ENCODE data around the gene MCOLN2. TPM values are rescaled to one million over a fixed set of nuclear protein-coding genes. Genes with fewer than 3 reads are reported as not detected.
A peak's percentile ranks its signal among the peaks of the same experiment; 100 is the strongest.

MCOLN2 gene
- total RNA-seq, 1 experiment from 2014 or later = 3.8 TPM

DNA sequence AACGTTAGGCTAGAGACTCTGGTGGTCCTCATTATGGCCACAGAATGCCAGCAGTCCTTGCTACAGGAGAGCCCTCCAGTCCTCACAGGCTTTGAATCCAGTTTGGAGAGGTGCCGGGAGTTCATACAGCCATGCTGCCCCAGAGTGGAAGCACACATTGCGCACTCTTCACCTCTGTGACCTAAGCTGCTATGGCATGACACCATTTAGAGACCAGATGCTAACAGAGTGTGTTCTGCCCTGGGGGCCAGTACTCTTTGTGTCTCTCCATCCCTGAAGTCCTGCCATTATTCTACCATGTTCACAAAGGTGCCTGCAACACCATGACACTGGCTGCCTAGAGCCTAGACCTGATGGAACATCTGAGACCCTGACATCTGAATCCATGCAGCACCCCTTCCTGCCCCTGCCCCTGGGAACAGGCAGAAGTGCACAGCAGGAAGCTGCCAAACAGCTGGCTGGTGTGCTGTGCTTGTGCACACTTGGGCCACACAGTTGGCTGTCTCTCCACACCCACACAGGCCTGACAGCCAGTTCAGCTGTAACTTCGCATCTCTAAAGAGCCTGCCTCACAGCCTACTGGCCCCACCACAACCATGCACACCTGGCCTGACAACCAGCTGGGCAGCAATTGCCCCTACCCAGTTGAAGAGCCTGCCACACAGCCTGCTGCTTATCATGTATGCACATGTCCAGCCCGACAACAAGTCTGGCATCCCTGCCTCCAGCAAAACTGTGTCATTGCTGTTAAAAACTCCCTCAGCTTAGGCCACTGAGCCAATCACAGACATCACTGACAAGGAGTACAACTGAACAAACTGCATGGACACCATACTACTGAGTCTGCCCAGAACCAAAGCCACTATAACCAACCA is 49.1 kb downstream of the MCOLN2 start:
- no peak overlapping the region for H3K4me3 Mint-ChIP-seq
- ChIA-PET CTCF (interaction anchor here (0.7 to 1.4 kb wide), 5 partner anchors 80 to 307 kb away, joined by 3 to 4 read pairs (median 3); no protein-coding TSS in a partner anchor), POLR2A (no interaction called here)
- H3K9me3 Mint-ChIP-seq = peaks cover 7% of the 10 kb centered on the region; the same call in 1 of the 2 replicates
- no peak overlapping the region; the same call in 1 of the 2 replicates for H3K27ac Mint-ChIP-seq
- DNase-seq (ENCODE audit: low spot score) (no peak), ATAC-seq (no peak; the same call in 1 of the 2 replicates)
- no peaks in the 10 kb centered on the region for H3K27me3 Mint-ChIP-seq (ENCODE audit: low read depth)
- H3K4me1 Mint-ChIP-seq = peaks cover 32% of the 10 kb centered on the region
- TF ChIP-seq, protein P1, sequence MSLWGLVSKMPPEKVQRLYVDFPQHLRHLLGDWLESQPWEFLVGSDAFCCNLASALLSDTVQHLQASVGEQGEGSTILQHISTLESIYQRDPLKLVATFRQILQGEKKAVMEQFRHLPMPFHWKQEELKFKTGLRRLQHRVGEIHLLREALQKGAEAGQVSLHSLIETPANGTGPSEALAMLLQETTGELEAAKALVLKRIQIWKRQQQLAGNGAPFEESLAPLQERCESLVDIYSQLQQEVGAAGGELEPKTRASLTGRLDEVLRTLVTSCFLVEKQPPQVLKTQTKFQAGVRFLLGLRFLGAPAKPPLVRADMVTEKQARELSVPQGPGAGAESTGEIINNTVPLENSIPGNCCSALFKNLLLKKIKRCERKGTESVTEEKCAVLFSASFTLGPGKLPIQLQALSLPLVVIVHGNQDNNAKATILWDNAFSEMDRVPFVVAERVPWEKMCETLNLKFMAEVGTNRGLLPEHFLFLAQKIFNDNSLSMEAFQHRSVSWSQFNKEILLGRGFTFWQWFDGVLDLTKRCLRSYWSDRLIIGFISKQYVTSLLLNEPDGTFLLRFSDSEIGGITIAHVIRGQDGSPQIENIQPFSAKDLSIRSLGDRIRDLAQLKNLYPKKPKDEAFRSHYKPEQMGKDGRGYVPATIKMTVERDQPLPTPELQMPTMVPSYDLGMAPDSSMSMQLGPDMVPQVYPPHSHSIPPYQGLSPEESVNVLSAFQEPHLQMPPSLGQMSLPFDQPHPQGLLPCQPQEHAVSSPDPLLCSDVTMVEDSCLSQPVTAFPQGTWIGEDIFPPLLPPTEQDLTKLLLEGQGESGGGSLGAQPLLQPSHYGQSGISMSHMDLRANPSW (CRISPR knock-in tag; conservative IDR thresholded peaks at IDR 0.05; ENCODE audit: low read depth) = no peak
- no peak for TF ChIP-seq ZNF423 (CRISPR knock-in tag; IDR thresholded peaks at IDR 0.05)
- no peak for TF ChIP-seq TCF7 (CRISPR knock-in tag; IDR thresholded peaks at IDR 0.05; ENCODE audit: low read depth)
- TF ChIP-seq, protein P2, sequence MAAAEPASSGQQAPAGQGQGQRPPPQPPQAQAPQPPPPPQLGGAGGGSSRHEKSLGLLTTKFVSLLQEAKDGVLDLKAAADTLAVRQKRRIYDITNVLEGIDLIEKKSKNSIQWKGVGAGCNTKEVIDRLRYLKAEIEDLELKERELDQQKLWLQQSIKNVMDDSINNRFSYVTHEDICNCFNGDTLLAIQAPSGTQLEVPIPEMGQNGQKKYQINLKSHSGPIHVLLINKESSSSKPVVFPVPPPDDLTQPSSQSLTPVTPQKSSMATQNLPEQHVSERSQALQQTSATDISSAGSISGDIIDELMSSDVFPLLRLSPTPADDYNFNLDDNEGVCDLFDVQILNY (CRISPR knock-in tag; IDR thresholded peaks at IDR 0.05) = no peak
- no peak for TF ChIP-seq OVOL2 (CRISPR knock-in tag; IDR thresholded peaks at IDR 0.05; ENCODE audit: borderline replicate concordance)
- no peak for TF ChIP-seq ZNF396 (CRISPR knock-in tag; IDR thresholded peaks at IDR 0.05; ENCODE audit: borderline replicate concordance)
- TF ChIP-seq TEAD4 (CRISPR knock-in tag; IDR thresholded peaks at IDR 0.05) = no peak
- H3K36me3 Mint-ChIP-seq = 0 out of 2 replicates have a peak, but pooled peaks cover 5% of the 10 kb centered on the region

DNA sequence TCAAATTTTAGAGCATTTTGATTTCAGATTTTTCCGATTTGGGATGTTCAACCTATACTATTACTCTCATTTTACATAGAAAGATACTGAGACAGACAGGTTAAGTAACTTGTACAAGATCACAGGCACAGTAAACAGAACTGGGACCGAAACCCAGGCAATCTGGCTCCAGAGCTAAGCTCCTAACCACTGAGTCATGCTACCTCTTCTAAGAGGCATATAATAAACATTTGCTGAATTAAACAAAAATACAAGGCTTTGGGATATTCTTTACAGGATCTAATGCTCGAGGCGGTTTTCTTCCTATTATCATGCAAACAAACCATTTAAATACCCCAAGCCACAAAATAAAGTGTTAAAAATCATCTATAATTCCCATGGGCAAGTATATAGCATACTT is 50.3 kb downstream of the MCOLN2 start:
- no peak overlapping the region for H3K4me3 Mint-ChIP-seq
- DNase-seq (ENCODE audit: low spot score) = no peak
- peaks cover 7% of the 10 kb centered on the region; the same call in 1 of the 2 replicates for H3K9me3 Mint-ChIP-seq
- CTCF ChIA-PET = interaction anchor here (1.4 kb wide), 1 partner anchor 308 kb away, joined by 4 read pairs; no protein-coding TSS in a partner anchor
- 0 out of 2 replicates have a peak, but pooled peaks cover 5% of the 10 kb centered on the region for H3K36me3 Mint-ChIP-seq
- TF ChIP-seq FOXK1 (CRISPR knock-in tag; IDR thresholded peaks at IDR 0.05) = no peak
- TF ChIP-seq FOXJ3 (CRISPR knock-in tag; IDR thresholded peaks at IDR 0.05; ENCODE audit: borderline replicate concordance) = no peak
- no peak for TF ChIP-seq SOX15 (CRISPR knock-in tag; IDR thresholded peaks at IDR 0.05)
- no peak for TF ChIP-seq TEAD4 (CRISPR knock-in tag; IDR thresholded peaks at IDR 0.05)
- no peak for TF ChIP-seq ETV6 (CRISPR knock-in tag; IDR thresholded peaks at IDR 0.05)
- TF ChIP-seq IRF2 (CRISPR knock-in tag; IDR thresholded peaks at IDR 0.05; ENCODE audit: borderline replicate concordance, low read depth) = no peak
- no peak for TF ChIP-seq CBFB (CRISPR knock-in tag; IDR thresholded peaks at IDR 0.05; ENCODE audit: low read depth)
- no peaks in the 10 kb centered on the region for H3K27me3 Mint-ChIP-seq (ENCODE audit: low read depth)
- H3K4me1 Mint-ChIP-seq = peaks cover 32% of the 10 kb centered on the region
- 0 out of 2 replicates have a peak overlapping the region, but pooled peaks have one; percentile 16 for H3K27ac Mint-ChIP-seq
- no peak for ATAC-seq
- POLR2A ChIA-PET = no interaction called here

DNA sequence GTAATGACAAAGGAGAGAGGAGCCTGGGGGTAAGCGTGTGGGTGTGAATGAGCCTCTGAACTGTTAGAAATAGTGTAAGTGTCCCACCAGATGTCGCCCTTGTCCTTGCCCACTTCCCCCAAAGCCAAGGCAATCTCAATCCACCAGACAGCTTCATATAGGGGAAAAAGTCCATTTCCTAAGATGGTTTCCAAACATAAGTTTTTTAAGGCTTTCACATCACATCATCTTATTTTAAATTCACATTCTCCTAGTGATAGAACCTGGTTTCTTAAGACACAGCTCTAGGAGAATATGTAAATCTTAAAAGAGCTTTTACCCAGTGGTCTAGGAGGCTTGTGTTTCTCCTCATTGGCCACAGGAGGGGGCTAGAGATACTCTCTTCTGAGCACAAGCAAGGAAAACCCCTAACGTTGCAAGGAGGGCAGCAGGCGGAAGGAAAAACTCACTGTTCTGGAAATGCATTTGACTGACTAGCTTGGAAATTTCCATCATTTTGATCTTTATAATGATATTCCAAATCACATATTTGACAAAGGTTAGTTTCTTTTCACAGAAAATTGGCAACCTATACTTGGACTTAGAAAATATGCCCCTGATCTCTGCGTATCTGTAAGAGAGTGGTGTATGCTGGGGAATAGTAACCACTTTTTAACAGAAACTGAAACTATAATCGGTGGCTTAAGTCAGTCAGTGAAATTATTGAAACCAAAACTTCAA is 52.0 kb downstream of the MCOLN2 start:
- ChIA-PET CTCF (interaction anchor here (0.5 to 3.2 kb wide), 84 partner anchors 9 to 668 kb away, joined by 3 to 90 read pairs (median 4); partner anchors contain the start of genes BCL10, C1orf52, CTBS and LPAR3), POLR2A (interaction anchor here (1.1 kb wide), 1 partner anchor 295 kb away, joined by 3 read pairs; no protein-coding TSS in a partner anchor)
- H3K4me3 Mint-ChIP-seq = no peak overlapping the region
- H3K27ac Mint-ChIP-seq = peak overlapping the region; percentile 36; the same call in 1 of the 2 replicates
- ATAC-seq (peak; percentile 92), DNase-seq (ENCODE audit: low spot score) (peak; percentile 48)
- TF ChIP-seq IRF2 (CRISPR knock-in tag; IDR thresholded peaks at IDR 0.05; ENCODE audit: borderline replicate concordance, low read depth) = no peak
- TF ChIP-seq, protein P3, sequence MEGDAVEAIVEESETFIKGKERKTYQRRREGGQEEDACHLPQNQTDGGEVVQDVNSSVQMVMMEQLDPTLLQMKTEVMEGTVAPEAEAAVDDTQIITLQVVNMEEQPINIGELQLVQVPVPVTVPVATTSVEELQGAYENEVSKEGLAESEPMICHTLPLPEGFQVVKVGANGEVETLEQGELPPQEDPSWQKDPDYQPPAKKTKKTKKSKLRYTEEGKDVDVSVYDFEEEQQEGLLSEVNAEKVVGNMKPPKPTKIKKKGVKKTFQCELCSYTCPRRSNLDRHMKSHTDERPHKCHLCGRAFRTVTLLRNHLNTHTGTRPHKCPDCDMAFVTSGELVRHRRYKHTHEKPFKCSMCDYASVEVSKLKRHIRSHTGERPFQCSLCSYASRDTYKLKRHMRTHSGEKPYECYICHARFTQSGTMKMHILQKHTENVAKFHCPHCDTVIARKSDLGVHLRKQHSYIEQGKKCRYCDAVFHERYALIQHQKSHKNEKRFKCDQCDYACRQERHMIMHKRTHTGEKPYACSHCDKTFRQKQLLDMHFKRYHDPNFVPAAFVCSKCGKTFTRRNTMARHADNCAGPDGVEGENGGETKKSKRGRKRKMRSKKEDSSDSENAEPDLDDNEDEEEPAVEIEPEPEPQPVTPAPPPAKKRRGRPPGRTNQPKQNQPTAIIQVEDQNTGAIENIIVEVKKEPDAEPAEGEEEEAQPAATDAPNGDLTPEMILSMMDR (IDR thresholded peaks at IDR 0.05) = peak; percentile 66
- peaks cover 5% of the 10 kb centered on the region; the same call in 1 of the 2 replicates for H3K9me3 Mint-ChIP-seq
- no peaks in the 10 kb centered on the region for H3K27me3 Mint-ChIP-seq (ENCODE audit: low read depth)
- H3K4me1 Mint-ChIP-seq = peaks cover 26% of the 10 kb centered on the region
- 0 out of 2 replicates have a peak, but pooled peaks cover 5% of the 10 kb centered on the region for H3K36me3 Mint-ChIP-seq
